Placental epithelial cell (primary cell): ENCODE measurements around the gene TSPY3. TPM values are rescaled to one million over a fixed set of nuclear protein-coding genes. Genes with fewer than 3 reads are reported as not detected.

ENCODE experiments used
- total RNA-seq: library from RNA; depleted of rRNA; stranded (reverse); fragments of >200 nt; gene quantifications from 2 replicates; pipeline ENCODE4 v1.2.3, GENCODE V29; 2012

TSPY3 gene
- not detected in 2 replicates for total RNA-seq

GRCh38 chrY:9398121-9398520 lies at the start of gene TSPY3:
Gene TSPY3, plus strand, starts transcription at chrY:9398421. Its CDS starts 46 bp downstream, at chrY:9398467.

GRCh38 chrY:9357497-9357896 lies 40.7 kb upstream of the TSPY3 start, which contains the start of gene TSPY8:
Gene TSPY8, plus strand, starts transcription at chrY:9357797. Its CDS starts 46 bp downstream, at chrY:9357843.

Other genes with a start within 250 kb of the TSPY3 start
- not detected in 2 replicates for gene TSPY4, start 61.0 kb upstream of the TSPY3 start, total RNA-seq
- not detected in 2 replicates for gene TSPY8, start 40.6 kb upstream of the TSPY3 start, total RNA-seq
- not detected in 2 replicates for gene TSPY1, start 68.5 kb downstream of the TSPY3 start, total RNA-seq
- not detected in 2 replicates for gene TSPY9, start 88.8 kb downstream of the TSPY3 start, total RNA-seq
- gene TSPY10, start 129.5 kb downstream of the TSPY3 start, total RNA-seq, result not detected in 2 replicates